AG09309 (cell line): ENCODE data around the gene GPRC5A.

ENCODE experiments used
- DNase-seq: peaks from one replicate; pipeline ENCODE4 v3.0.0-alpha.2; 2010; ENCODE audit warnings: low read depth
- H3K4me3 ChIP-seq: 2 replicates; pipeline ENCODE4 v1.5.1; 2011; ENCODE audit warnings: mild to moderate bottlenecking, low read depth, low read length, moderate library complexity; ENCODE audit not compliant: control insufficient read depth
- CTCF ChIP-seq: IDR thresholded peaks from 2 replicates; pipeline ENCODE4 v1.5.1; 2011; ENCODE audit warnings: mild to moderate bottlenecking, low read depth, low read length, inconsistent platforms; ENCODE audit not compliant: insufficient read depth, control insufficient read depth; ENCODE audit errors: missing control alignments

Gene GPRC5A

GRCh38 chr12:12936983-12937491, 45.7 kb downstream of the GPRC5A start:
- TF ChIP-seq CTCF = no peak
- DNase-seq = no peak
- H3K4me3 ChIP-seq = no peak overlapping the region

- no peak for DNase-seq
- TF ChIP-seq CTCF = no peak
Observed at GRCh38 chr12:12938541-12938940, 47.2 kb downstream of the GPRC5A start.

GRCh38 chr12:12939888-12940287, 48.5 kb downstream of the GPRC5A start:
- no peak for TF ChIP-seq CTCF
- H3K4me3 ChIP-seq = no peak overlapping the region
- no peak for DNase-seq

More at GRCh38 chr12:12938541-12938940, 47.2 kb downstream of the GPRC5A start:
- no peak overlapping the region for H3K4me3 ChIP-seq

GRCh38 chr12:12941450-12942350, 50.3 kb downstream of the GPRC5A start:
- no peak for DNase-seq
- TF ChIP-seq CTCF = no peak
- no peak overlapping the region for H3K4me3 ChIP-seq

GRCh38 chr12:12943586-12944260, 52.4 kb downstream of the GPRC5A start:
- TF ChIP-seq CTCF = no peak
- H3K4me3 ChIP-seq = no peak overlapping the region
- DNase-seq = no peak

GRCh38 chr12:12945591-12945990, 54.2 kb downstream of the GPRC5A start:
- H3K4me3 ChIP-seq = no peak overlapping the region
- no peak for DNase-seq
- no peak for TF ChIP-seq CTCF
